HEK293T (cell line): ENCODE results near the gene WNK2.
"Not testable (repeated sequence)": the region's sequence is repeated elsewhere in the genome, so short reads cannot be mapped to it uniquely, and the experiment has no call there.

Experiments used
- CTCF ChIA-PET: fragments of 350-600 bp; formaldehyde crosslinking; extraction: SDS; loops from one replicate; lab custom pipeline; 2021; ENCODE audit warnings: antibody characterized with exemption, inconsistent platforms; lab: Yijun Ruan, JAX
- POLR2A ChIA-PET: fragments of 350-600 bp; formaldehyde crosslinking; extraction: SDS; loops from one replicate; lab custom pipeline; 2020; ENCODE audit warnings: antibody characterized with exemption, inconsistent platforms; lab: Yijun Ruan, JAX
- DNase-seq: peaks from one replicate; pipeline ENCODE4 v3.0.0; 2012; ENCODE audit warnings: mixed read lengths; ENCODE audit errors: extremely low spot score
- ARNT ChIP-seq: fragments of 450-650 bp; IDR thresholded peaks from 2 replicates; pipeline ENCODE4 v1.6.1; 2017; ENCODE audit warnings: mild to moderate bottlenecking
- BHLHE40 ChIP-seq: fragments of 450-650 bp; IDR thresholded peaks from 2 replicates; pipeline ENCODE4 v1.6.1; 2016; ENCODE audit warnings: mild to moderate bottlenecking, moderate library complexity, borderline replicate concordance
- CTBP1 ChIP-seq: fragments of 450-650 bp; IDR thresholded peaks from 2 replicates; pipeline ENCODE4 v1.6.1; 2016; ENCODE audit warnings: borderline replicate concordance
- ELF4 ChIP-seq: fragments of 450-650 bp; IDR thresholded peaks from 2 replicates; pipeline ENCODE4 v1.6.1; 2017; ENCODE audit warnings: antibody characterized with exemption
- FOXA1 ChIP-seq: fragments of 450-650 bp; IDR thresholded peaks from 2 replicates; pipeline ENCODE4 v1.6.1; 2016; ENCODE audit warnings: mild to moderate bottlenecking
- FOXK2 ChIP-seq: fragments of 450-650 bp; IDR thresholded peaks from 2 replicates; pipeline ENCODE4 v1.6.1; 2016; ENCODE audit warnings: mild to moderate bottlenecking
- FOXM1 ChIP-seq: fragments of 450-650 bp; IDR thresholded peaks from 2 replicates; pipeline ENCODE4 v1.6.1; 2017; ENCODE audit warnings: mild to moderate bottlenecking, borderline replicate concordance
- HDGF ChIP-seq: fragments of 450-650 bp; IDR thresholded peaks from 2 replicates; pipeline ENCODE4 v1.6.1; 2017; ENCODE audit warnings: antibody characterized with exemption, borderline replicate concordance
- L3MBTL2 ChIP-seq: fragments of 450-650 bp; conservative IDR thresholded peaks from 2 replicates; pipeline ENCODE4 v1.6.1; 2016; ENCODE audit warnings: mild to moderate bottlenecking
- LEF1 ChIP-seq: fragments of 450-650 bp; IDR thresholded peaks from 2 replicates; pipeline ENCODE4 v1.6.1; 2017; ENCODE audit warnings: mild to moderate bottlenecking, borderline replicate concordance
- NFRKB ChIP-seq: fragments of 450-650 bp; IDR thresholded peaks from 2 replicates; pipeline ENCODE4 v1.6.1; 2016; ENCODE audit warnings: mild to moderate bottlenecking, moderate library complexity
- SP1 ChIP-seq: fragments of 450-650 bp; IDR thresholded peaks from 2 replicates; pipeline ENCODE4 v1.6.1; 2017
- SUZ12 ChIP-seq: fragments of 450-650 bp; IDR thresholded peaks from 2 replicates; pipeline ENCODE4 v1.6.1; 2016; ENCODE audit warnings: mild to moderate bottlenecking
- TARDBP ChIP-seq: fragments of 450-650 bp; IDR thresholded peaks from 2 replicates; pipeline ENCODE4 v1.6.1; 2016
- ZNF384 ChIP-seq: fragments of 450-650 bp; IDR thresholded peaks from 2 replicates; pipeline ENCODE4 v1.6.1; 2016
- TF ChIP-seq, protein P1 (sequence below): fragments of 450-650 bp; IDR thresholded peaks from 2 replicates; pipeline ENCODE4 v1.6.1; 2016

WNK2 gene

DNA sequence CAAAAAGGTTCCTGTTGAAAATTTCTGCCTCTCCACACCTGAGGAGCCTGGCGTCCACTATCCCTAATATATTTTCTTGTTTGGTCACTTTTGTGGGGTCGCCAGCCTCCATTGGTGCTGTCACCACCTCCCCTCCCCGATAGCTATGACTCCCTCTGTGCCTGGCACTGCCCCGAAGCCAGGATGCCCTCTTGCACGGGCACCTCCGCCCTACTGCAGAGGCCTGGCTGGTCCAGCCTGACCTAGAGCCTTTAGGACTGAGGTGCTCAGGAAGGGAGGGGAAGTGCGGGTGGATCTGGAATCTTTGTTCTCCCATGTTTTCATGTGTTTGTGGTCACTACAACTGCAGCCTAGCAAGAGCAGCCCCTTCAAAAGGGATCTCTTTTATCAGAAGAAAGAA, 62.6 kb downstream of the WNK2 start:
- no peak for DNase-seq
- ChIA-PET CTCF (no interaction called here), POLR2A (no interaction called here)
- TF ChIP-seq BHLHE40 (no peak), ARNT (no peak), L3MBTL2 (no peak), HDGF (no peak), NFRKB (no peak), SUZ12 (no peak), TARDBP (no peak), LEF1 (no peak), FOXM1 (no peak), ELF4 (no peak), CTBP1 (no peak)

DNA sequence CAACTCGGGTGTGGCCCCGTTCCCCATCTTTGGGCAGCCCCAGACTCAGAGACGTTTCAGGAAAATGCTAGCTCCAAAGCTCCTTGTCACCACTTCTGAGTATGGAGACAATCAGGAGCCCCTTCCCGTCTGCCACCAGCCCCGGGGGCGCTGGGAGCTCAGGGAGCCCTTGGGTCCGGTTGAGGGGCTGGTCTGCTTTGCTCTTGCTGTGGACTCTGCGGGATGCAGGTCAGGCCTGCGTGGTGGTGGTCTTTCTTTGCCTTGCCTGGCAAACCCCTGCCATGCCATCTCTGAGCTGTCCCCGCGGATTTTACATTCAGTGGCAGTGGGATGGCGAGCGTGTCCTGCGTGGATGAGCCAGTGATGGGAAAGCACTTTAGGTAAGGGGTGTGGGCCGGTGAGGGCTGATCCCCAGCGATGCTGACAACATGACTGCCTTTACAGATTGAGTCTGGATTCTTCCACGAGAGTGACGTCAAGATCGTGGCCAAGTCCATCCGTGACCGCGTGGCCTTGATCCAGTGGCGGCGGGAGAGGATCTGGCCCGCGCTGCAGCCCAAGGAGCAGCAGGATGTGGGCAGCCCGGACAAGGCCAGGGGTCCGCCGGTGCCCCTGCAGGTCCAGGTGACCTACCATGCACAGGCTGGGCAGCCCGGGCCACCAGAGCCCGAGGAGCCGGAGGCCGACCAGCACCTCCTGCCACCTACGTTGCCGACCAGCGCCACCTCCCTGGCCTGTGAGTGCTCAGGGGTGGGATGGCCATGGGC, 63.3 kb downstream of the WNK2 start:
- TF ChIP-seq TARDBP (no peak), BHLHE40 (no peak), FOXM1 (no peak)
- ChIA-PET CTCF (no interaction called here), POLR2A (no interaction called here)
- DNase-seq, result no peak

DNA sequence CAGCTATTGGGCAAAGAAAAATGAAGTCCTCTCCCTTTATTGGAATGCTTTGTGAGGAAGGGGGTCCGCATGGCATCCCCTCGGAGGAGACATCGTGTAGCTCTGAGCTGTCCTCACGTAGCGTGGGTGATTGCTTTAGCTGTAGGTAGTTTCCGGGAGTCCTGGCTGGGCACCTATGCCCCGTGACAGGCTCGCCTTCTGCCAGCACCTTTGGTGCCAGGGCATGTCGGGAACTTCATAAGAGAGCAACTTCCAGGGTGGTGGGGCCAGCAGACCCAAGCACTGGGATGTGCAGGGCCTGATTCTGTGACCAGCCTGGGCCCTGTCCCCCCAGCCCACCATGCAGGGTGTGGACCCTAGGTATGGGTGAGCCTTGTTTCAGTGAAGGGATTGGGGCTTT, 64.0 kb downstream of the WNK2 start:
- TF ChIP-seq SUZ12 (no peak), ARNT (no peak), FOXA1 (no peak), CTBP1 (no peak)
- CTCF ChIA-PET, result no interaction called here
- no peak for DNase-seq
- POLR2A ChIA-PET, result no interaction called here

DNA sequence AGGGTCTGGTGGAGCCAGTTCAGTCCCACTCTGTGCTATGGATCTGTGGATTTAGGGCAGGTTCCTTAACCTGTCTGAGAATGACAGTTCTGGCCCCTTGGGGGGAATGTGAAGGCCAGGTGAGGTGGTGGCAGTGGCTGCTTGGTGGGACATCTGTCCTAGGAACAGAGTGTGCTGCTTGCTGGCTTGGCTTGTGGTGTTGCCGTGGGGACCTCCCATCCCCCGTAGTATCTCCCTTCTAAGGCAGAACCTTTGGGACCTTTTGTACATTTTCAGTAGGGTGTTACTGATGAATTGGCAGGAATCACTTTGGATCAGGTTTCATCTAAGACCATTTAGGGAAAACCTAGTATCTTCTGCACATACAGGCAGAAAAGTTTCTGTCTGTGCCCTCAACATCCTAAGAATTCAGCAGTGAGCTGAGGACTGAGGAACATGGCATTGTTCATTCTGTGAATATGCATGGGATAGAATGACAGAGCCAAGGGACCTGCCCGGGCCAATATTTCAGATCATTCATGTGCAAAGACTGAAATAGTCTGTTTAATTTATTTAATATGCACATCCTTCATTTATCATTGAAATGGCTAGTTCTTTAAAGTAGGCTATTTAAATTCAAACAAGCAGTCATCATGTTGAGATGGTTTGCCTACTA, 64.6 kb downstream of the WNK2 start:
- no peak for DNase-seq
- no peak for TF ChIP-seq CTBP1
- no peak for TF ChIP-seq ELF4
- no peak for TF ChIP-seq SP1
- no peak for TF ChIP-seq FOXM1
- TF ChIP-seq L3MBTL2, result no peak
- TF ChIP-seq BHLHE40, result no peak
- POLR2A ChIA-PET, result no interaction called here
- CTCF ChIA-PET, result no interaction called here

DNA sequence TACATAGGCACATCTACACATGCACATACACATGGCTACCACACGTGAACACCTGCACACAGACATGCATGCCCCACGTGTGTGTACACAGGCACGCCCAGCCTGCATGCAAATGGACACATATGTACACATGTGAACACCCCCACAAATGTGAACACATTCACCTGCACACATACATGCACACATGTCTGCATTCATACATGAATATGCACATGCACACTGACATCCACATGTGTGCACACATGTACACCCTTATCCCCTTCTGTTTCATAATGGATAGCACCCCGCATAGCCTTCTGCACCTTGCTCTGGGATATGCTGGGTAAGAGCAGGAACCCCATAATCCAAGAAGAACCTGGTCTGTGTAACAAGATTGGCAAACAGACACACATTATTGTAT, 66.2 kb downstream of the WNK2 start:
- CTCF ChIA-PET, result no interaction called here
- POLR2A ChIA-PET, result no interaction called here
- no peak for TF ChIP-seq TARDBP
- TF ChIP-seq LEF1, result no peak
- no peak for TF ChIP-seq SP1
- TF ChIP-seq BHLHE40, result no peak
- TF ChIP-seq FOXK2, result no peak
- TF ChIP-seq L3MBTL2, result no peak
- no peak for TF ChIP-seq ELF4
- no peak for TF ChIP-seq FOXA1
- no peak for TF ChIP-seq ARNT
- TF ChIP-seq NFRKB, result no peak
- no peak for TF ChIP-seq HDGF
- TF ChIP-seq, protein P1, sequence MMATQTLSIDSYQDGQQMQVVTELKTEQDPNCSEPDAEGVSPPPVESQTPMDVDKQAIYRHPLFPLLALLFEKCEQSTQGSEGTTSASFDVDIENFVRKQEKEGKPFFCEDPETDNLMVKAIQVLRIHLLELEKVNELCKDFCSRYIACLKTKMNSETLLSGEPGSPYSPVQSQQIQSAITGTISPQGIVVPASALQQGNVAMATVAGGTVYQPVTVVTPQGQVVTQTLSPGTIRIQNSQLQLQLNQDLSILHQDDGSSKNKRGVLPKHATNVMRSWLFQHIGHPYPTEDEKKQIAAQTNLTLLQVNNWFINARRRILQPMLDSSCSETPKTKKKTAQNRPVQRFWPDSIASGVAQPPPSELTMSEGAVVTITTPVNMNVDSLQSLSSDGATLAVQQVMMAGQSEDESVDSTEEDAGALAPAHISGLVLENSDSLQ, result no peak
- TF ChIP-seq CTBP1, result no peak
- no peak for TF ChIP-seq ZNF384
- DNase-seq, result no peak

DNA sequence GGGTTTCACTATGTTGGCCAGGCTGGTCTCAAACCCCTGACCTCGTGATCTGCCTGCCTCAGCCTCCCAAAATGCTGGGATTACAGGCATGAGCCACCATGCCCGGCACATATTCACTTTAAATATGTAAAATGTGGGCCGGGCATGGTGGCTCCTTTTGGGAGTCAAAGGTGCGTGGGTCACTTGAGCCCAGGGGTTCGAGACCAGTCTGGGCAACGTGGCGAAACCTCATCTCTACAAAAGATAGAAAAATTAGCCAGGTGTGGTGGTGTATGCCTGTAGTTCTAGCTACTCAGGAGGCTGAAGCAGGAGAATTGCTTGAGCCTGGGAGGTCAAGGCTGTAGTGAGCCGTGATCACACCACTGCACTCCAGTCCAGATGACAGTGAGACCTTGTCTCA, 67.4 kb downstream of the WNK2 start:
- CTCF ChIA-PET, DNase-seq, POLR2A ChIA-PET: not testable (repeated sequence)

DNA sequence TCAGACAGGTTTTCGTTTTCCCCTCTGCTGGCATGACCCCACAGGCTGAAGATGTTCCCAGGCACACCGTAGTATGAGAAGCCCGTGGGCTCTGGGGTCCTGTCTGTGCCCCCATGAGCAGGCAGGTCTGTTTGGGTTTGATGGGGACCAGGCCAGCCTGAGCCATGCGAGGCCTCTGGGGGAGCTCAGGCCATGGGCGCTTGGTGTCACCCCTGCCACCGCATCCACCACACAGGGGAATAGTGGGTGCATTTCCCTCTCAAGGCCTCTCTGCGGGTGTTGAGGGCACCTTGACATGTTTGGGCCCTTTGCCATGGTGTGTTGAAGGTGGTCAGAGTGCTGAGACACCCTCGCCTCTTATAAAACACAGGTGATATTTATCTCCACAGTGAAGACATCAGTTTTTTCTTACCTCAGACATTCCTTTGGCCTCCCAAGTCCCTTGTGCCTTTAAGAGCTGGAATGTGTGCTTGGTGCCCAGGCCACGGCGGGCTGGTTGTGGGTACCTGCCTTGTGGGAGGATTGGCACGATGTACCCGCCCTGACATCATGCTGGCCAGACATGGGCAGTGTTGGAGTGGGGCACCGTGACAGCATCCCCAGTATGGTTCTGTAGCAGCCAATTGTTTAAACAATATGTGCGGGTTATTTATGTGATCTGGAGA, 68.3 kb downstream of the WNK2 start:
- ChIA-PET POLR2A (no interaction called here), CTCF (no interaction called here)
- TF ChIP-seq ZNF384 (no peak), BHLHE40 (no peak), SP1 (no peak), TARDBP (no peak), L3MBTL2 (no peak), NFRKB (no peak), LEF1 (no peak), SUZ12 (no peak), HDGF (no peak), ELF4 (no peak), CTBP1 (no peak), FOXM1 (no peak), FOXA1 (no peak), ARNT (no peak), FOXK2 (no peak)
- TF ChIP-seq, protein P1, result no peak
- DNase-seq, result no peak
